Measurements from ENCODE around the gene TRAPPC5.

Gene TRAPPC5

DNA sequence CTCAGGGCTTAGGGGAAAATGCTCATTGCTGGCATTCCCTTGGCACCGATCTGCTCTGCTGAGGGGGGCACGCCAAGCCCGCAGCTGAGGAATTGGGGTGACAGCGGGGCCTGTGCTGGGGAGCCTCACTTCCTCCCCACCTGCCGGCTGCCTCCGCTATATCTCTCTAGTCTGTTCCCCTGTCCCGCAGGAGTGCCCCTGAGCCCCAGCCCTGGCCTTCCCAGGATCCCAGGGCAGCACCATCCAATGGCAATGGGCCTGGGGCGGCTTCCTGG is 34.3 kb upstream of the TRAPPC5 start:
- no peak for DNase-seq

GRCh38 chr19:7647156-7647555 is 33.5 kb upstream of the TRAPPC5 start:
- DNase-seq = no peak

GRCh38 chr19:7648265-7649014 is 32.2 kb upstream of the TRAPPC5 start:
- DNase-seq = no peak

DNA sequence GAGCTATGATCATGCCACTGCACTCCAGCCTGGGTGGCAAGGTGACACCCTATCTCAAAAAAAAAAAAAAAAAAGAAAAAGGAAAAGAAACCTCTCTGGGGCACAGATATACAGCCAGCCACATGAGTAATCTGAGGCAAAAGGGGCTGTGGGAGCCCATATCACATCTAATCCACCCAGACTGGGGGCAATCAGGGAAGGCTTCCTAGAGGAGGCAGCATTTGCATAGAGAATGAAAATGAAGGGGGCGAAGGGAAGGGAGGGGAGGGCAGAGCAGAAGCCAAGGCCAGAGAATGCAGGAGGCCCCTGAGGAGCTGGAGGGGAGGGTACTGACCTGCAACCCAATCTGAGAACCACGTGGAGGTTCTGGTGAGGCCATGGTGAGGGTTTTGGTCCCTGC is 30.5 kb upstream of the TRAPPC5 start:
- DNase-seq = no peak

DNA sequence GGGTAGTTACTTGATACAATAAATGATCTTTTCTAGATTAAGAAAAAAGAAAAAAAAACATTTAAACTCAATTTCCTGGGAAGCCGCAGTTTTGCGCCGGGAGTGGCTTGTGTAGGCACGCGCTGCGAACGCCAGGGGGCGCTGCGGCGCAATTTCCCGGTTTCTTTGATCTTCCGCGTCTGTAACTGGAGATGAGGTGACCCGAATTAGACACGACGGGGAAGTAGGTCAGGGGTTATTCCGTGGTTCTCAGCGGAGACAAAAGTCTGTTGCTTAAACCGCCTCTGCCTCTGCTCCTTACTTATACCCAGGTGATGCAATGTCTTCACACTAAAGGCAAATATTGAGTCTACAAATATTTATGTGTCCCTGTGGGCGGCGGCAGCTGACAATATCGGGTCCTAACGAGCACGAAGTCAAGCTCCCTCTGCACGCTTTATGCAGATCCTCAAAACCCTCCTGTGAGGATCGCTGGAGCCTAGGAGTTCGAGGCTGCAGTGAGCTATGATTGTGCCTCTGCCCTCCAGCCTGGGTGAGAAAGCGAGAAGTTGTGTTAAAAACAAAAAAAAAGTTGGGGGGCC is 28.5 kb upstream of the TRAPPC5 start:
- DNase-seq = peak; percentile 59

DNA sequence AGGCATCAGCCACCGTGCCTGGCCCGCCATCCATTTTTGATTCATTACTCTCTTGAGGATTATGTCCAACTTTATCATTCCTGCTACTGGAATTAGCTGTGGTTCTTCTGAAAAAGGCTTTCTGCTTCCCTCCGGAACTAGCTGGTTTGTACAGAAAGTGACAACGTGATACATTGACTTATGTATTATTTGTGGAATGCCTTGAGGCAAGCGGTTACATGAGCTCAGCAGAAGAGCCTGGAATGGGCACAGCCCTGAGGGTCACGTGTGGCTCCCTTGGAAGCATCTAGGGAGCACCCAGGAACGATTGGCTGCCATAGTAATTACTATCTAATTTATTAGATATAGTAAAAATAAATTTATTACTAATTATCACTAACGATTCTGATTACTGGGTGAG is 26.2 kb upstream of the TRAPPC5 start:
- peak; percentile 12 for DNase-seq

DNA sequence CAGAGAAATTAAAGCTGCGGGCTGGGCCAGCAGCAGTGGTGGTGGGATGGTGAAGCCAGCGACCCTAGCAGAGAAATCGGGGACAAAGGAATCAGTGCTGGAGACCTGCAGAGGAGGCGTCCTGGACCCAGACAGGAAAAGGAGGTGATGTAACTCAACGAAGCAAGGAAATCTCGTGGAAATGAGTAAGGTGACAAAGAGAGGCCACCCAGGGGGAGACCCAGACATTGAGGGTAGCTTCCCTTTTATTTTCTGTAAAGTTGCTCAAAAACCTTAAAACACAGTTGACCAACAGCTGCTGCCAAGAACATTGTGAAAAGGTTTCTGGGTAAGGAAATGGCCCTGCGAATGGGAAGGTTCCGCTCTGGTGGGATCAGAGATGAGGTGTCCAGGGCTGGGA is 25.1 kb upstream of the TRAPPC5 start:
- DNase-seq = no peak

- no peak for DNase-seq
These were observed 23.4 kb upstream of the TRAPPC5 start for GRCh38 chr19:7657131-7657751.

- no peak for DNase-seq
These were observed 22.4 kb upstream of the TRAPPC5 start for GRCh38 chr19:7658219-7658686.

DNA sequence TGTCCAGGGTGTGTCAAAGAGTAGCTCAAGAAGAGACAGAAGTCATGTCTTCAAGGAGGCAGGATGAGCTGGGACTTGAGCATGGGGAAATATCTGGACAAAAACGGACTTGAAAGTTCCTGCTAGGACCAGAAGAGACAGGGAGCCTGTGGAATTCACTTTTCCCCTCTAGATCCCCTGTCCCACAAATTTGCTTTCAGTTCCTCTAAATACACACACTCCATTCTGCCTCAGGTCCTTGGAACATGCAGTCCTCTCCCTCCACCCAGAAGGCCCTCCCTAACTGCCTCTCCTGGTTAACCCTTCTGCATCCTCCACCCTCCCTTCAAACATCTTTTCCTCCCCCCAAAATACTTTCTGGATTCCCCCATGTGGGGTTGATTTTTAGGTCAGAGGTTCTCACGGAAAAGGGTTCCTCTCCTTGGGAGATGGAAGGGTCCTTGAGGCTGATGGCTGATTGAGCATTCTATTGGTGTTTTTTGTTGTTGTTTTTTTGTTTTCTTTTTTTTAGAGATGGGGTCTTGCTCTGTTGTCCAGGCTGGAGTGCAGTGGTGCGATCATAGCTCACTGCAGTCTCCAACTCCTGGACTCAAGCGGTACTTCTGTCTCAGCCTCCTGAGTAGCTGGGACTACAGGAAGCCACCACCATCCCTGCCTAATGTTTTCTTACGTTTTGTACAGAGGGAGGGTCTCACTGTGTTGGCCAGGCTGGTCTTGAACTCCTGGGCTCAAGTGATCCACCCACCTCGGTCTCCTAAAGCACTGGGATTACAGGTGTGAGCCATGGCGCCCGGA is 18.7 kb upstream of the TRAPPC5 start:
- no peak for DNase-seq

GRCh38 chr19:7662657-7663056 is 18.0 kb upstream of the TRAPPC5 start:
- DNase-seq = no peak

GRCh38 chr19:7663706-7664105 is 16.9 kb upstream of the TRAPPC5 start:
- DNase-seq = no peak

GRCh38 chr19:7665076-7665475 is 15.6 kb upstream of the TRAPPC5 start:
- DNase-seq = peak; percentile 78

DNA sequence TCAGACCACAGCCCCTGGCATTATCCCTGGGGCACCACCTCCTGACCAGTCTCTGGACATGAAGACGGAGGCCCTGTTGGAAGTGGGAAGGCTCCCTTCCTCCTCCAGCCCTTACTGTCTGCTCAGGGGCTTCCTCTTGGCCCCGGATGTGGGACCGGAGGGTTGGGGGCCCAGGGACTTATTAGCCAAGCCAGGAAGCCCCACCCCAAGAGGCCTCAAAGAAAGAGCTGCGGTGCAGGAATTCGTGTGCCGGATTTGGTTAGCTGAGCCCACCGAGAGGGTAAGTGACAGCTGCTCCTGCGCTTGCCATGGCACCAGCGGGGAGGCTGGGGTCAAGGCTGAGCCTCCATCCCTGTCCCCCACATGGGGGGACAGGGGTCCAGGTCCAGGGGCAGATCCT is 11.8 kb upstream of the TRAPPC5 start, which contains the start of gene RETN:
Gene RETN, plus strand, starts transcription at position 208 of the 400 bp plus-strand sequence. CDS start 278 bp downstream, outside the sequence.
- DNase-seq = no peak

DNA sequence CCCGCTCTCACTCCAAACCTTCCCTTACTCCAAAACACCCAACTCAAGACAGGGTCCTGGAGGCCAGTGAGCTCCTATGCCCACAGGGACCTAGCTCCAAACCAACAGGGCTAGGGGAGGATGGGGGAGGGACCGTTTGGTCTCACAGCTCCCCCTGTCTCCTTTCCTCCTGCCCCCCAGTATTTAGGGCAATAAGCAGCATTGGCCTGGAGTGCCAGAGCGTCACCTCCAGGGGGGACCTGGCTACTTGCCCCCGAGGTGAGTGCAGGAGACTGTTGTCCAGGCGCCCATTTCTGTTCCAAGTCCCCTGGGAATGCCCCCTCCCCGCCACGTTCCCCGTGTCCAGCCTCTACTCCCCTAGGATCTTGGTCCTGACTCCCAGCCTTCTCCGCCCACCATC is 11.0 kb upstream of the TRAPPC5 start:
- no peak for DNase-seq

DNA sequence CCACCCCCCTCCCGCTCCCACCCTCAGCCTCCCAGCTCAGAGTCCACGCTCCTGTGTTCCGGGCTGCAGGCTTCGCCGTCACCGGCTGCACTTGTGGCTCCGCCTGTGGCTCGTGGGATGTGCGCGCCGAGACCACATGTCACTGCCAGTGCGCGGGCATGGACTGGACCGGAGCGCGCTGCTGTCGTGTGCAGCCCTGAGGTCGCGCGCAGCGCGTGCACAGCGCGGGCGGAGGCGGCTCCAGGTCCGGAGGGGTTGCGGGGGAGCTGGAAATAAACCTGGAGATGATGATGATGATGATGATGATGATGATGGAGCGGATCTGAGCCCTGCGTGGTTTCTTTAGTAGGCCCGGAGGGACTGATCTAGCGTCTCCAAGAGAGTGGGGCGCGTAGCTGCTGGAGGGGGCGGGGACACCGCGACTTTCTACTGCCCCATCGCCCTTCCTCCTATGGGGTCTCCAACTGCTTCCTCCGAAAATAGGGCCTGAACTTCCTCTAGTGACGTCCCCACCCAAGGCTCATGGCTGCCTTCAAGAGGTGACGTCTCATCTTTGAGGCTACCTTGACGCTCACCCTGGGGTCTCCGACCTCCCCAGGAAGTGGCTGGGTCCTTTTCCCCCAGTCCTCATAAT is 10.4 kb upstream of the TRAPPC5 start:
- no peak for DNase-seq

GRCh38 chr19:7670790-7671189 is 9.8 kb upstream of the TRAPPC5 start:
- no peak for DNase-seq

GRCh38 chr19:7672522-7672921 is 8.1 kb upstream of the TRAPPC5 start:
- no peak for DNase-seq

DNA sequence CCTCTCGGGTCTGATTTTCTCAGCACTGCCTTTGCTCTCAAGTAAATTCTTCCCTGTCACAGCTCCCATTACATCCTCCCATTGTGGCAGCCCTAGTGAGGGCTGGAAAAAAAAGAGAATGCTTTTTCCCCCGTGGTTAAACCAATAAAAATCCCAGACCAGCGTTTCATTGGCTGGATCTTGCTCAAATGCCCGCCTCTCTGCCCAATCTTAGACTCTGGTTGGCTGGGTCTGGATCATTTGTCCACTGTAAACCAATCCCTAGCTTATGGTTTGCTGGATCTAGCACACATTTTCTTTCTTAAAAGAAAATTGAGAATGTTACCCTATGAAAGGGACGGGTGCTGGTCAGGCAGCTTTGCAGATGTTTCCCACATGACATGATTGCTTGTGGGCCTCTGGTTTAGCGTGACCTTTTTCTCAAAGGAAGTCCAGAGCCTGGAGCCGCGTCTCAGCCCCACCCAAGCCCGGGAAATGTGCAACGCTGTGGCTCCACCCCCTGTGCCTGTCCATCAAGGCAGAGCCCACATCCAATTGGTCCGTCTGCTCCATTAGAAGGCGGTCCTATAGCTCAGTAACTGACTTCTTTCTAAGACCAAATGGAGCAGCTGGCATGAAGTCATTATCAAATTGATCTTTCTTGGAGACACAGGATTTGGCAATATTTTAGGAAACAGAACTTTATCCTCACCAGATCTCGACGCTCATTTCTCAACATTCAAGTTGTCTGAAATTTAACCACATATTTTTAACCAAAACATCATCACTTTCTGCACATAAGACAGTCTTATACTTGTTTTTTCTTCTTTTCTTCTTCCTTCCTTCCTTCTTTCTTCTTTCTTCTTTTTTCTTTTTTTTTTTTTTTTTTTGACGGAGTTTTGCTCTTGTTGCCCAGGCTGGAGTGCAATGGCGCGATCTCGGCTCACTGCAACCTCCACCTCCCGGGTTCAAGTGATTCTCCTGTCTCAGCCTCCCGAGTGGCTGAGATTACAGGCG is 6.3 kb upstream of the TRAPPC5 start:
- DNase-seq = peak; percentile 21

- no peak for DNase-seq
These were observed 4.3 kb upstream of the TRAPPC5 start for GRCh38 chr19:7676376-7676775.

GRCh38 chr19:7676854-7677253 is 3.8 kb upstream of the TRAPPC5 start, which contains the start of gene MCEMP1:
Gene MCEMP1, plus strand, starts transcription at chr19:7677090. Its CDS starts 31 bp downstream, at chr19:7677121.
- DNase-seq = no peak

All from fibroblast of upper back skin (primary cell).